HG03432 (cell line): ENCODE results near the gene IGSF6.
A peak's percentile ranks its signal among the peaks of the same experiment; 100 is the strongest.
"Not testable (repeated sequence)": the region's sequence is repeated elsewhere in the genome, so short reads cannot be mapped to it uniquely, and the experiment has no call there.

ENCODE experiments used
- ATAC-seq: cut with Tn5 transposase; IDR thresholded peaks from one replicate; pipeline ENCODE4 v1.9.1; 2021; ENCODE audit warnings: mild to moderate bottlenecking, moderate library complexity; ENCODE audit not compliant: unreplicated experiment

Gene IGSF6

DNA sequence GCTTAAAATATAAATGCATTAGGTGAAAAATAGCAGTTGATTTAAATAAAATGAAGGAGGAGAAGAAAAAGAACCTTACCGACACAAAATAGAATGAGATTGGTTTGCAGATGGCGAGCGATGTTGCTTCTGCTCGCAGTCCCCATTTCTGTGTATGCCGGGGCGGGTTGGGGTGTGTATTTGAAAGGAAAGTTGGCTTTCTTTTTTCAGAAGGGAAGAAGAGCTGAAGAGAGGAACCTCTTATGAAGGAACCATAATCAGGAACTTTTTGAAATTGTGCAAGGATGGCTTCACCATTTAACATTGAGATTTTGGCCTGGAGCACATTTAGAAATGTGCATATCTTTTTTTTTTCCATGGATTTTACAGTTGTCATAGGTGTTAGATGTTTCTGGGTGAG is at the start of gene IGSF6:
IGSF6 (minus strand) TSS at position 156 of the 400 bp plus-strand sequence; CDS start at position 146, 10 bp downstream.
- no peak for ATAC-seq

GRCh38 chr16:21701271-21701670 is 48.9 kb upstream of the IGSF6 start:
- ATAC-seq: no peak

GRCh38 chr16:21698169-21699032 is 46.0 kb upstream of the IGSF6 start:
- no peak for ATAC-seq

GRCh38 chr16:21697032-21697431 is 44.6 kb upstream of the IGSF6 start:
- ATAC-seq: no peak

DNA sequence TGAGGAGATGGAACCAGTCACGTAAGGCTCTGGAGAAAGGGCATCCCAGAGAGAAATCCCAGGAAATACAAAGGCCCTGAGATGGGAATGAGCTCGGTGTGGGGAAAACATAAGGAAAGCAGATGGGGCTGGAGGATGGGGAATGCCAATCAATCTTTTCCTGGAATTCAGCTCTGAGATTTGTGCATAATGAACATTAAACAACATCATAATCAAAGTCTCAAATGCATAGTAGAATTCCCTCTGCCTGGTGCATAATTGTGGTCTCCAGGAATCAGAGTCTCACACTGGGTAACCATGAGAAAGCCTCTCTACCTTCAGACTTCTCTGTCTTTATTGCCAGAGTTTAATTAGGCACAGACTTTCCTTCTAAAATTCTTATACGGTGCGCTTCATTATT is 42.2 kb upstream of the IGSF6 start:
- ATAC-seq: no peak

GRCh38 chr16:21690967-21691366 is 38.6 kb upstream of the IGSF6 start:
- not testable (repeated sequence) for ATAC-seq

DNA sequence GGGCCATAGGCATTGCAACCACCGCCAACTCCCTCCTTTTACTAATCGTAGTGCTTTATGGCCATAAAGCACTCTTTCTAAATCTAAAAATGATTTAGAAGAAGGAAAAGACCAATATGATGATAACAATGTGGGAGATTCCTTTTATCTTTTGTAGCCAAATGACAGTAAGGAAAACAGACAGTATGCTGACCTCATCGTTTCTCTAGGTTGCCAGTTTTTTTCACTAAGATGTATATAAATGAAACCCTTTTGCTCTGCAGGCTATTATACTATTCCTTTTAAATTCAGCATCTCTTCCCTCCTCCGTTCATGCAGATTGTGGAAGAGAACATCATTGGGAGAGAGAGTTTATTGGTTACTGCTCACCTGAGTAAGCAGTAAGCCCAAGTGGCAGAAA is 36.7 kb upstream of the IGSF6 start:
- no peak for ATAC-seq

DNA sequence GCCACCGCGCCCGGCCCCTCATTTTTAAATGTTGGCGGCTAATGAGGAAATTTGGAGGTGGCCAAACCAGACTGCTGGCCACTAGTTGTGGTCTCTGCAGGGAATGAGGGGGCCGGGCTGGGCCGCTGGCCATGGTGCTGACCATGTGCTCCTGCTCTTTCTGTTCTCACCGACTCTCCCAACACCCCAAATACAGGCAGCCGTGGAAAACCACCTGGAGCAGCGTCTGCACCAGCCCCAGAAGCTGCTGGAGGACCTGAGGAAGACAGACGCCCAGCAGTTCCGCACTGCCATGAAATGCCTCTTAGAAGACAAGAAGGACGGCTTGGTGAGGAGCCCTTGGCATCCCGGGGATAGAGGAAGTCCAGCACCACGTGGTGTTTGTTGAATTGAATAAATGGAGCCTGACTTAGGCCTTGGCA is 32.6 kb upstream of the IGSF6 start:
- ATAC-seq: no peak

DNA sequence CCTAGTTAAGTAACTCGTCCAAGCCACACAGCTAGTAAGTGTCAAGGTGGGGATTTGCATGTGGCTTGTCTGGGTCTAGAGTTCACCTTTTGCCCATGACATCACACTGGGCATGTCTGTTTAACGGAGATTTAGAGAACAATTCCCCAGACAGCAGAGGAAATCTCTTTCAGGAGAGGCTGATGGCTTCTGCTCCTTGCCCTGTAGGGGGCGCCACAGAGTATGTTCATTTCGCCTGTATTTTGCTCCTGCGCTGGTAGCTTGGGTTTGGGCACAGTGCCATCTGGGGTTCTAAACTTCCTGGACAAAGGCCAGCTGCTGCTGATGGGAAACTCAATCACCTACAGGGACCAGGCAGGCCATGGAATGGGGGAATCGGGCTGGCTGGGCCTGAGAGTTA is 31.8 kb upstream of the IGSF6 start:
- ATAC-seq: no peak

GRCh38 chr16:21683184-21683583 is 30.8 kb upstream of the IGSF6 start:
- ATAC-seq: no peak

DNA sequence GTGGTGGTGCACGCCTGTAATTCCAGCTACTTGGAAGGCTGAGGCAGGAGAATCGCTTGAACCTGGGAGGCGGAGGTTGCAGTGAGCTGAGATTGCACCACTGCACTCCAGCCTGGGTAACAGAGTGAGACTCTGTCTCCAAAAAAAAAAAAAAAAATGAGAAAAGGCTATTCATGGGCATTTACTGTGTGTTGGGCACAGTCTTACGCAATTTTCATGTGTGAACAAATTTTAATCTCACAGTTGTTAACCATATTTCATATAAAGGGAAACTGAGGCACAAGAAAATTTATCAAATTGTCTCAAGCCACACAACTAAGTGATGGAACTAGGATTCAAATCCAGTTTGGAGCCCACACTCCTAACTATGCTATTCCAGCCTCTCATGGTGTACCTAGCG is 28.3 kb upstream of the IGSF6 start:
- not testable (repeated sequence) for ATAC-seq

DNA sequence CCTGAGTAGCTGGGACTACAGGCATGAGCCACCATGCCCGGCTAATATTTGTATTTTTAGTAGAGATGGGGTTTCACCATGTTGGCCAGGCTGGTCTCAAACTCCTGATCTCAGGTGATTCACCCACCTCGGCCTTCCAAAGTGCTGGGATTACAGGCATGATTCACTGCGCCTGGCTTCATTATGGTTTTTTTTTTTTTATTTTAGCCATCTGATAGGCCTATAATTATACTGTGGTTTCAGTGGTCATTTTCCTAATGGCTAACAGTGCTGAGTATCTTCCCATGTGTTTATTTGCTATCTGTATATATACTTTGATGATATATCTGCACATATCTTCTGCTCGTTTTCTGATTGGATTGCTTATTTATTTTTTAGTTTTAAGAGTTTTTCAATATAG is 22.0 kb upstream of the IGSF6 start:
- not testable (repeated sequence) for ATAC-seq

GRCh38 chr16:21673469-21673868 is 21.1 kb upstream of the IGSF6 start:
- ATAC-seq: no peak

- no peak for ATAC-seq
Measured at GRCh38 chr16:21667575-21667974, 15.2 kb upstream of the IGSF6 start.

GRCh38 chr16:21666772-21667171 is 14.4 kb upstream of the IGSF6 start:
- no peak for ATAC-seq

GRCh38 chr16:21664801-21665492 is 12.5 kb upstream of the IGSF6 start:
- ATAC-seq: no peak

DNA sequence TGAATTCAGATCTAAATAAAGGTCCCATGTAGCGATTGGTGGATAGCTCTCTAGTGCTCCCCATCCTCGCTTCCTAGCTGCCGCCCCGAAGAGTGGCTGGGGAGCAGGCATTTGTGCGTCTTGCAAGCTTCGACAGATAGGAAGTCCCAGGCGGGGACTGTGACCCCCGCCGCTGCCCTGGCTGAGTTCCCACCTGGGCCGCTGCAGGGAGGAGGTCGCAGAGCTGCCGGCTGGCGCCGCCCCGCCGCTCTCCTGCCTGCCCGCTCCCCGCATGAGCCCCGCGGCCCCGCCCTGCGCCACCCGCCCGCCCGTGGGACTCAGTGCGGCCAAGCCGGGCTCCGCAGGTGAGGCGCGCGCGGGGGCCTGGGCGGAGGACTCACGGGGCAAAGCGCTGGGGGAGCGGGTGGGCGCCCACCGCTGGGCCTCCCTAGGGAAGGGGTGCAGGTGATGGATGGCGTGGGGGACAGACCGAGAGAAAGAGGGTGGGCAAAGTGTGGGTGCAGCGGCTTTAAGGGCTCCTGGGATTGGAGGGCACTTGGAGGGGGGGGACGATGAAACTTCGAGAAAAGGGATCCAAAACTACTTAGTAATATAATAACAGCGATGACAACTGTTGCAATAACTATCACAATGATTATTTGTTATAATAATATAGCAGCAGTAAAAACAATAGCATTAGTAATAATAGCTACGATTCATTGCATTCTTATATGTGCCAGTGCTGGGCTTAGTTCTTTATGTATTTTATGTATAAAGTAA is 11.7 kb upstream of the IGSF6 start, which contains the start of gene OTOA:
OTOA (plus strand) TSS at position 80 of the 759 bp plus-strand sequence. CDS start 14,547 bp downstream, outside the sequence.
- no peak for ATAC-seq

- ATAC-seq: no peak
Measured at GRCh38 chr16:21659124-21659523, 6.7 kb upstream of the IGSF6 start.

DNA sequence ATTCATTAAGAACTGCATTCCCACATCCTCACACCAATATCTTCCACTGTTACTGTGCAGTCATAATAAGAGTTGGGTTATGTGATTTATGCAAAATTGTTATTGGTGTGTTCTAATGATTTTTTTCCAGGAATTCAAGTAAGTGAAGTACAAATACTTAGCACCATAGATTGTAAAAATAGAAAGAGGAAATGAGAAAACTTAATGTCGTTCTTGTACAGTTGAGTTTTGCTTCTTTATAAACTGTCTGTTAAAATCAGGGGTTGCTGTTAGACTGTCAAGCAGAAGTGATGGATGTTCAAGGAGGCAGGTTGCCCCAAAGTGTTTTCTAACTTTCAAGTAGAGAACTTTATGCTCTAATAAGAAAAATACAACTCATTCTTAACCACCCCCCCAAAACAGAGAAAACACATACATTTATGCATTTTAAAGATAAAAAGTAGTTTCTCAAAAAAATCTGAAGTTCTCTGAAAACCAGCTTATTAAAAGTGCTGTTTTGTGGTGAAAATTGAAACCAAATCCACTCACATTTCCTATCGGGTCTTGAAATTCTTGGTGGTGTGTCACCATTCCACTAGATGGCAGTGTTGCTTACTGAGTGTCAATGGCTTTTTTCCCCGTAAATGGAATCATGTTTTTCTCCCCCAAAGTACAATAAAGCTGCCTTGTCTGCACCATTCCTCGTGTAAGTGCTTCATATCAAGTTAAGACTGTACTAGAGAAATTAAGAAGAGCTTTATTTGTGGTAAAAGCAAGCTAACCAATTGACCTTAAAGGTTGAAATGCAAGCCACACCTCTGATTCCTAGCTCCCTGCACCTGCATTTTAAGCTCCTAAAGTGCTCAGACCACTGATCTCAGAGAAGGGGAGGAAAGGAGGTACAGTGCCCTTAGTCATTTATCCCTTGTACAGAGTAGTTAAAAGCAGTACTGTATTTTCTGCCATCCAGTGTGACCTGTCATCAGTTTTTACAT is 4.7 kb upstream of the IGSF6 start:
- ATAC-seq: peak; percentile 57

GRCh38 chr16:21654881-21655280 is 2.5 kb upstream of the IGSF6 start:
- ATAC-seq: no peak
